ENCODE results near the gene RAB20. TPM values are rescaled to one million over a fixed set of nuclear protein-coding genes. Genes with fewer than 3 reads are reported as not detected.

The RAB20 gene
- total RNA-seq, 1 donor from 2014 or later: 17.7 TPM

- Histone ChIP-seq H3K4me1 (peaks cover 4 to 5% of the 10 kb centered on the region in 2 donors), H3K36me3 (no peaks in the 10 kb centered on the region), H3K9me3 (no peaks in the 10 kb centered on the region), H3K27me3 (no peaks in the 10 kb centered on the region), H3K27ac (no peak overlapping the region), H3K4me3 (no peak overlapping the region)
- DNase-seq (ENCODE audit: low spot score in 2 of 2): no peak
- intact Hi-C loops (cut with DNase I): no loop called here
- TF ChIP-seq, protein P1, sequence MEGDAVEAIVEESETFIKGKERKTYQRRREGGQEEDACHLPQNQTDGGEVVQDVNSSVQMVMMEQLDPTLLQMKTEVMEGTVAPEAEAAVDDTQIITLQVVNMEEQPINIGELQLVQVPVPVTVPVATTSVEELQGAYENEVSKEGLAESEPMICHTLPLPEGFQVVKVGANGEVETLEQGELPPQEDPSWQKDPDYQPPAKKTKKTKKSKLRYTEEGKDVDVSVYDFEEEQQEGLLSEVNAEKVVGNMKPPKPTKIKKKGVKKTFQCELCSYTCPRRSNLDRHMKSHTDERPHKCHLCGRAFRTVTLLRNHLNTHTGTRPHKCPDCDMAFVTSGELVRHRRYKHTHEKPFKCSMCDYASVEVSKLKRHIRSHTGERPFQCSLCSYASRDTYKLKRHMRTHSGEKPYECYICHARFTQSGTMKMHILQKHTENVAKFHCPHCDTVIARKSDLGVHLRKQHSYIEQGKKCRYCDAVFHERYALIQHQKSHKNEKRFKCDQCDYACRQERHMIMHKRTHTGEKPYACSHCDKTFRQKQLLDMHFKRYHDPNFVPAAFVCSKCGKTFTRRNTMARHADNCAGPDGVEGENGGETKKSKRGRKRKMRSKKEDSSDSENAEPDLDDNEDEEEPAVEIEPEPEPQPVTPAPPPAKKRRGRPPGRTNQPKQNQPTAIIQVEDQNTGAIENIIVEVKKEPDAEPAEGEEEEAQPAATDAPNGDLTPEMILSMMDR (IDR thresholded peaks at IDR 0.05): no peak
Observed at GRCh38 chr13:110565296-110565695, 3.8 kb upstream of the RAB20 start.

DNA sequence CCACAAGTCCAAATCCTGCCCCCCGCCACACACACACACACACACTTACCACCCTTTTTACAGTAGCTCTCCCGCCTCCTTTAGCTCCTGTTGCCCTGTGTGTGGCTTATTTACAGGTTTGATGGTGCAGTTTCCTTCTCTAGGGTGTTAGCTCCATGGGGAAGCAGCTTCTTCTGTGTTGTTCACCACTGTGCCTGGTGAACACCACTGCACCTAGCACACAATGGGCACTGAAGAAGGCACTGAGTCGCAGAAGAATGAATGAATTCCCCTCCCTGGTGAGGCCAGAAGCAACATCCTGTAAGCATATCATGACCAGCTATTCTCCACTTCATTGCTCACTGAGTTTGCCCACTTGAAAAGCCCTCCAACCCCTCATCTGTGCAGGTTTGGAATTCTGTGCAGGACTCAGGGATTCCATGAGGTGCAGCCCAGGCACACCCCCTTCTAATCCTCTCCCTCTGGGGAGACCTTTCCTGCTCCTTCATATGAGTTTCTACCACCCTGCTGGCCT is 3.0 kb upstream of the RAB20 start:
- Histone ChIP-seq H3K4me1 (peaks cover 4 to 8% of the 10 kb centered on the region in 2 donors), H3K4me3 (no peak overlapping the region), H3K27me3 (no peaks in the 10 kb centered on the region), H3K27ac (no peak overlapping the region), H3K9me3 (no peaks in the 10 kb centered on the region), H3K36me3 (no peaks in the 10 kb centered on the region)
- DNase-seq (ENCODE audit: low spot score in 2 of 2): peak in 1 of 2 donors; percentile 18
- intact Hi-C loops (cut with DNase I): no loop called here
- TF ChIP-seq, protein P1 (IDR thresholded peaks at IDR 0.05): no peak

GRCh38 chr13:110563463-110563774 is 1.9 kb upstream of the RAB20 start:
- H3K4me3 ChIP-seq: peak overlapping the region; percentile 79 to 82
- intact Hi-C loops (cut with DNase I): no loop called here
- DNase-seq (ENCODE audit: low spot score in 2 of 2): no peak
- H3K27ac ChIP-seq: no peak overlapping the region
- no peaks in the 10 kb centered on the region for H3K36me3 ChIP-seq
- TF ChIP-seq, protein P1 (IDR thresholded peaks at IDR 0.05): no peak
- H3K9me3 ChIP-seq: no peaks in the 10 kb centered on the region
- H3K27me3 ChIP-seq: no peaks in the 10 kb centered on the region
- H3K4me1 ChIP-seq: peaks cover 8 to 13% of the 10 kb centered on the region in 2 donors

DNA sequence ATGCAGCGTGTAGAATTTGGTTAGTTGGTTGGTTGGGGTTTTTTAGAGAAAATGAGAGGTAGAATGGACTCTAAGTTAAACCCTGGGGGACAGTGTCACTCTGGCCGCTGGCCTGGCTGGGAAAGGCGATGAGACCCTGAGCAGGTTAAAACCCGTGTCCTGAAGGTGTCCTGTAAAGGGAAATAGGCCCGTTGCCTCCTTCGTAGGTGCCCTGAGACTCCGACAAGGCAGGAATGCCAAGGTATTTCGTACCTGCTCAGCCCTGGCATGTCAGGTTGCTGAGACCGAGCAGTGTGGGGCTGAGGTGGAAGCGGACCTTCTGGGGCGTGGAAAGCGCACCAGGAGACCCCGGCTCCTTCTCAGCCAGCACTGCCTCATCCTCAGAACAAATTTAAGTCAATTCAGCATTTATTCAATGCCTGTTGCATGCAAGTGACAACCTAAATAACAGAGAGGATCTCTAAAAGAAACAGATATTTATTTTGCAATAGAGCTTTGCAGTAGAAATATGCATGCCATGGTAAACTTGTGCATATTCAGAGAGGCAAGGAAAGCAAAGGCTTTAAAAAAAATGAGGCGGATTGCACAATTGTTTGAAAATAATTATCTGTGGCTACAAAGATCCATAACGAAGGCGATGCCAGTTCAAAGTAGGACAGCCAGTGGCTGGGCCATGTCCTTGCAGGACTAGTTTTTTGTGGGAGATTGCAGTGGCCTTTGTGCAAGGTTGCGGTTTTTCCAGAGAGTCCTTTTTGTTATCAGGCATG is 1.4 kb upstream of the RAB20 start:
- TF ChIP-seq, protein P1 (IDR thresholded peaks at IDR 0.05): no peak
- DNase-seq (ENCODE audit: low spot score in 2 of 2): no peak
- no peaks in the 10 kb centered on the region for H3K36me3 ChIP-seq
- peaks cover 8 to 13% of the 10 kb centered on the region in 2 donors for H3K4me1 ChIP-seq
- intact Hi-C loops (cut with DNase I): no loop called here
- H3K4me3 ChIP-seq: peak overlapping the region; percentile 79 to 82
- no peaks in the 10 kb centered on the region for H3K27me3 ChIP-seq
- peak overlapping the region; percentile 92 to 98 for H3K27ac ChIP-seq
- H3K9me3 ChIP-seq: no peaks in the 10 kb centered on the region

DNA sequence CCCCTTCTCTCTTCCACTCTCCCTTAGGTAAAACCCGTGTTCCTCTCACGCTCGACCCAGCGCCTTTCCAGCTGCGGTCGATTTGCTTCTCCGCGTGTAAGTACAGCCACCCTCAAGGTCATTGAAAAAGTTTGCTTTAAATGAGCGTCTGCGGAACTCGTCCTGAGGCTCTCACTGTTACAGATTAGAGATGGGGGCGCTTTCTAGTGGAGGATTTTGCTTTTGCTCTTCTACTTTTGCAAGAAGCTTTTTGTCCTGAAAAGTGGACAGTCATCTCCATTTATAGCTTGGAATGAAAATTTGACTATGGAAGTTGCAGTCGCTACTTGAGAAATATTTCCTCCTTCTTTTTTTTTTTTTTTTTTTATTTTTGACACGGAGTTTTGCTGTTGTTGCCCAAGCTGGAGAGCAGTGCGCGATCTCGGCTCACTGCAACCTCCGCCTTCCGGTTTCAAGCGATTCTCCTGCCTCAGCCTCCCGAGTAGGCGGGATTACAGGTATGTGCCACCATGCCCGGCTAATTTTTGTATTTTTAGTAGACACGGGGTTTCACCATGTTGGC is 595 bp upstream of the RAB20 start:
- Histone ChIP-seq H3K4me1 (peaks cover 8 to 13% of the 10 kb centered on the region in 2 donors), H3K36me3 (peaks cover 0 to 5% of the 10 kb centered on the region in 2 donors), H3K4me3 (peak overlapping the region; percentile 79 to 82), H3K9me3 (no peaks in the 10 kb centered on the region), H3K27me3 (no peaks in the 10 kb centered on the region), H3K27ac (peak overlapping the region; percentile 92 to 98)
- intact Hi-C loops (cut with DNase I): no loop called here
- TF ChIP-seq, protein P1 (IDR thresholded peaks at IDR 0.05): no peak
- no peak for DNase-seq (ENCODE audit: low spot score in 2 of 2)
